GM18520 (cell line): ENCODE measurements around the gene OSBP.
"Not testable (repeated sequence)": the region's sequence is repeated elsewhere in the genome, so short reads cannot be mapped to it uniquely, and the experiment has no call there.

Source experiments
- ATAC-seq: cut with Tn5 transposase; IDR thresholded peaks from one replicate; pipeline ENCODE4 v1.9.1; 2021; ENCODE audit not compliant: unreplicated experiment

OSBP gene

DNA sequence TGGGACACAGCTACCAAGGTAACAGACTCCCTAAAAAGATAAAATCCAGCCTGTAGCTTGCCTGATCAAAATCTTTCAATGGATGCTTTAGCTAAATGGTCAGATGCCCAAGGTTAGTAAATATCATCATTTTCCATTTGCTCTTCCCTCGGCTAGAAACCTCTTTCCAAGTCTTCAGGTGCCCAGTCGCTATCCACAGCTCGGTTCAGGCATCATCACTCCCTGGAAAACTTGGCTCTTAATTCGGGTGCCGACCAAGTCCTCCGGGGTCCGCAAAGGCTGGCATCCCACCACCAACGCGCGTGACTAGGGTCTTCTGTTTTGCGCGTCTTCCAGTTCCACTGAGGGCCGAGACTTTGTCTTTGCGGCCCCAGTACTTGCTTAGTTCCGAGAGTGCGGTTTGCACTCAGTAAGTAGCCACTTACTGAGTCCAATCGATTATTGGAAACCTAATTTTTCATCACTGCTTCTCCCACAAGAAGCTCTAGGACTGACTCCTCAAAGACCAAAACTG, 59.9 kb downstream of the OSBP start:
- ATAC-seq = no peak

DNA sequence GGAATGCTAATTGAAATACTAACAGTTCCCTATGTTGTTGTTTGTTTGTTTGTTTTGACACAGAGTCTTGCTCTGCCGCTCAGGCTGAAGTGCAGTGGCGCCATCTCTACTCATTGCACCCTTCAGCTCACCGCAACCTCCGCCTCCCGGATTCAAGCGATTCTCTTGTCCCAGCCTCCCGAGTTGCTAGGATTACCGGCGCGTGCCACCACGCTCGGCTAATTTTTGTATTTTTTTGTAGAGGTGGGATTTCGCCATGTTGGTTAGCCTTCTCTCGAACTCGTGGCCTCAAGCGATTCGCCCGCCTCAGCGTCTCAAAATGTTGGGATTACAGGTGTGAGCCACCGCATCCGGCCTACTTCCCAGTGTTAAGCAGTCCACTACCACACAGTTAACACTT, 62.3 kb downstream of the OSBP start:
- no peak for ATAC-seq

DNA sequence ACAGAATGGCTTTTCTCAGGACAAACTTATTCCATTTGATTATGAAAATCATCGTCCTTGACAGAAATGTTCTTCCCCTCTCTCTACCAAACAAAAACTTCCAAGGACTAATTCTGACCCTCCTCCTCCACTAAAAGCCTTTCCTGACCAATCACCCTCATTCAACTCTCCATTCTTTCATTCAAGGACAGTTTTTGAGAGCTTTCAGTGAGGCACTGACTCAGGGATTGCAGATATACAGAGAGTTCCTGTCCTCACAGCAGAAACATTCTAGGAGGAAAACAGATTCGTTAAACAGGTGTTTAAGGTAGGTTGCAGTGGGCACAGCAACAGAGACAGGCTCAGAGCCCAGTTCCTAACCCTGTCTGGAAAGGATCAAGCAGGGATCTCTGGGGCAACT, 62.7 kb downstream of the OSBP start:
- no peak for ATAC-seq

DNA sequence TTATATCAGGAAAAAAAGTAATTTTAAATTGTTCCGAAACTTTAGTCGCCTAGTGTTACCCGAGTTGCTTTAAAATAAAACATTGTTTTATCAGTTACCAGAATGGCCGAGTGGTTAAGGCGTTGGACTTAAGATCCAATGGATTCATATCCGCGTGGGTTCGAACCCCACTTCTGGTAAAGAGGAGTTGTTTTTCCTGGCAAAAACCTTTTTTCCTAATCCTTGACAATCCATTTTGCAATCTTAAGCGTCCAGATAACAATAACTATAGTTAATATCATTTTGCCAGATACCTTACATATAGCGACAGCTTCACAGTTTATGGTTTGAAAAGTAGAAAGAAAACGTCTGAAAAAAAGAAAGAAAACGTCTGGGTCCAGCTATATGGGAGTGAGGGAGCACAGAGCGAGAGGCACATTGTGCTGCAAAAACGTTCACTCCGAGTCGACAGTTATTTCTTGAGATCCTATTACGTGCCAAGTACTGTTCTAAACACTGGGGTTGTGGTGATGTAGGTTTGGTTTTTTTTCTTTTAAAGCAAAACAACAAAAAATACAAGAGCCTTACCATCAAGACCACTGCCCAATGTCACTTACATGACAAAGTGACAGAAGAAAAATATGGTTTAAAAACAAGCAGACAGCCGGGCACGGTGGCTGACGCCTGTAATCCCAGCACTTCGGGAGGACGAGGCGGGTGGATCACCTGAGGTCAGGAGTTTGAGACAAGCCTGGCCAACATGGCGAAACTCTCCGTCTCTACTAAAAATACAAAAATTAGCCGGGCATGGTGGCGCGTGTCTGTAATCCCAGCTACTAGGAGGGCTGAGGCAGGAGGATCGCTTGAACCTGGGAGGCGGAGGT, 63.7 kb downstream of the OSBP start:
- ATAC-seq = no peak

DNA sequence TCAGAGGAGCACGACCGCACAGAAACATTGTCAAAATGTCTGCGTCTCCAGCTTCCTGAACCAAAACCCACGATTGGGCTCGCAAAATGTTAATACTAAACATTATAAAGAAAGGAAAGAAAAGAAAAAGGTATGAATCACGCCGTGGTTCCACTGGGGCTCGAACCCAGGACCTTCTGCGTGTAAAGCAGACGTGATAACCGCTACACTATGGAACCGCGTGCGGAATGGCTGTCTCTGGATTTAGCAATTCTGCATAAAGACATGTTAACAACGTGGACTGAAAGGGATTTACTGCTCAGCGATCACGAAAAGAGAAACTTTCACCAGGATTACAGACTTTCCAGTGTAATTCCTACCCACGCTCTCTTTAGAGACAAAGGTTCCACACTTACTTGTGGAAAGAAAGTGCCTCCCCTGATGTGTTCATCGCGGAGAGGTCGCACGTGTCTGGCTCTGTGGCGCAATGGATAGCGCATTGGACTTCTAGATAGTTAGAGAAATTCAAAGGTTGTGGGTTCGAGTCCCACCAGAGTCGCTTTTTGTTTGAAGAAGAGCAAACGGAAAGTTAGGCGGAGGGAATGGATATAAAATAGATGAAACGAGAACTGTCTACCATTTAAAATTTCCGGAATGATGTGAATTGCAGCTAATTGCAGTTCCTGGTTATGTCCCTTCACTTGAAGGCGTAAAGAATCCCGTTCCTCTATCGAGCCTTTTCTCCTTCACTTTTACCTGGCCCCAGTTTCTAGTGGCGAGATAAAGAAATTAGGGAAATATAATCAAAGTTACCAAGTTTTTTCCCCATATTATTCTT, 64.5 kb downstream of the OSBP start:
- peak; percentile 21 for ATAC-seq

DNA sequence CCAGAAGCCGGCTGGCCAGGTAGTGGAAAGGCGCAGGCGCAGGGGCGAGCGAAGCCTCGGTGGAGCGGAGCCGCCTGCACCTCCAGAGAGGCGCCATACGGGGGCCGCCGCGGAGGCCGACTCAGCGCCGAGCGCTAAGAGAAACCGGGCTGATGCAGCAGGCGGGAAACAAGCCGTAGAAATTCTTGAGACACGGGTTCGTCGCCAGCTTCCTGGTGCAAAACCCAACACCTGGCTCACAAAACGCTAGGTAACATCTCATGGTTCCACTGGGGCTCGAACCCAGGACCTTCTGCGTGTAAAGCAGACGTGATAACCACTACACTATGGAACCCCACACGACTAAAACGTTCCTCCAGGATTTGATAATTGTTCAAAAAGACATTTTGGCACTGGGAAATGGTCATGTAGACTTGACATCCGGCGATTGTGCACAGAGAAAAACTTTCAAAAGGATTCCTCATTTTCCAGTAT, 65.2 kb downstream of the OSBP start:
- ATAC-seq = peak; percentile 87

DNA sequence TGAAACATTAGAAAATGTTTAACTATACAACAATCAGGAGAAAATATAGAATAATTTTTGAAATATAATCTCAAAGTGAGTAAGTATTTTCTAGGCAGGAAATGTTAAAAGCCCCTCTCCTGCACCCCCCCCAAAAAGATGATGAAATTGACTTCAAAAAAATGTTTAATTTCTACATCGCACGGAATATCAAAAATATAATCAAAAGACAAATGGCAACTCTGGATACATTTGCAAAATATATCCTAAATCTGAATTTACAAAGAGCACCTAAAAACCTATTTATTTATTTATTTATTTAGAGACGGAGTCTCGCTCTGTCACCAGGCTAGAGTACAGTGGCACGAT, 67.3 kb downstream of the OSBP start:
- ATAC-seq = no peak

DNA sequence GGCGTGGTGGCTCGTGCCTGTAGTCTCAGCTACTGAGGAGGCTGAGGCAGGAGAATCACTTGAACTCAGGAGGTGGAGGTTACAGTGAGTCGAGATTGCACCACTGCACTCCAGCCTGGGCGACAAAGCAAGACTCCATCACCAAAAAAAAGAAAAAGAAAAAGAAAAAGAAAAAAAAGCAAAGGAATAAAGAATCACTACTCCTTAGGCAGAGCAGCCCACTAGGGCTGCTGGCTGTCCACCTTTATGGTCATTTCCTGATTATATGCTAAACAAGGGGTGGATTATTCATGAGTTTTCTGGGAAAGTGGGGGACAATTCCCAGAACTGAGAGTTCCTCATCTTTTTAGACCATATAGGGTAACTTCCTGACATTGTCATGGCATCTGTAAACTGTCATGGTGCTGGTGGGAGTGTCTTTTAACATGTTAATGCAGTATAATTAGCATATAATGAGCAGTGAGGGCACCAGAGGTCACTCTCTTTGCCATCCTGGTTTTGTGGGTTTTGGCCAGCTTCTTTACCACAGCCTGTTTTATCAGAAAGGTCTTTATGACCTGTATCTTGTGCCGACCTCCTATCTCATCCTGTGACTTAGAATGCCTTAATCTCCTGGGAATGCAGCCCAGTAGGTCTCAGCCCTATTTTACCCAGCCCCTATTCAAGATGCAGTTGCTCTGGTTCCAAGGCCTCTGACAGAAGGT, 67.8 kb downstream of the OSBP start:
- not testable (repeated sequence) for ATAC-seq

DNA sequence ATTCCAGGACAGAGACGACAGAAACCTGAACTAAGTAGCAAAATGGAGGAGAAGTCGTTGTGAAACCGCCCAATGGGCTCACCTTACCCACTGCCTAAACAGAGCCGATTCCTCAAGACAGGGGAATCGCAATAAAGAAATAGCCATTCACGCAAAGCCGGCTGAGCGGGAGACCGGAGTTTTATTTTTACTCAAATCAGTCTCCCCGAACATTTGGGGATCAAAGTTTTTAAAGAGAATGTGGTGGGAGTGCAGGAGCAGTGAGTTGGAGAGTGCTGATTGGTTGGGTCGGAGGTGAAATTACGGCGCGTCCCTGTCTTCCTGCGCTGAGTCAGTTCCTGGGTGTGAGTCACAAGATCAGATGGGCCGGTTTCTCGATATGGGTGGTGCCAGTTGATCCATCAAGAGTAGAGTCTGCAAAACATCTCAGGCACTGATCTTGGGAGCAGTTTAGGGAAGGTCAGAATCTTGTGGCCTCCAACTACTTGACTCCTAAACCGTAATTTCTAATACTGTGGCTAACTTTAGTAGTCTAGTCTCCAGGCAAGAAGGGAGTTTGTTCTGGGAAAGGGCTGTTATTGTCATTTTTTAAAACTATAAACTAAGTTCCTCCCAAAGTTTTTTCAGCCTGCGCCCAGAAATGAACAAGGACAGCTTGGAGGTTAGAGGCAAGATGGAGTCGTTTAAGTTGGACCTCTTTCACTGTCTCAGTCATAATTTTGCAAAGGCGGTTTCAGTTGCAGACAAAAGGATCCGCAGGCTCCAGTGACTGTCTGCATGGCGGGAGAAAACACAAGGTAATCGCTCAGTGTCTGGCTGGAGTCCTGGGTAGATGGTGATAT, 70.2 kb downstream of the OSBP start:
- no peak for ATAC-seq

DNA sequence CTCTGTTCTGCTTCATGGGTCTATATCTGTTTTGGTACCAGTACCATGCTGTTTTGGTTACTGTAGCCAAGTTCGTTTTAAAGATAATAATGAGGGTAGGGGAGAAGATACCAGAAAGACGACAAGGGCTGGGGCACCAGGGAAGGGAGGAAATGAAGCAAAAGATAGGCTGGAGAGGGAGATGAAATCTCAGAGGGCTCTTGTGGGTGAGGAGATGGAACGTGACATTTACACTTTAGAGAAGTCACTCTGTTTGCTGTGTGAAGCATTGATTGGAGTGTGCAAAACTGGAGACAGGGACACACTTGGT, 70.8 kb downstream of the OSBP start:
- ATAC-seq = no peak

DNA sequence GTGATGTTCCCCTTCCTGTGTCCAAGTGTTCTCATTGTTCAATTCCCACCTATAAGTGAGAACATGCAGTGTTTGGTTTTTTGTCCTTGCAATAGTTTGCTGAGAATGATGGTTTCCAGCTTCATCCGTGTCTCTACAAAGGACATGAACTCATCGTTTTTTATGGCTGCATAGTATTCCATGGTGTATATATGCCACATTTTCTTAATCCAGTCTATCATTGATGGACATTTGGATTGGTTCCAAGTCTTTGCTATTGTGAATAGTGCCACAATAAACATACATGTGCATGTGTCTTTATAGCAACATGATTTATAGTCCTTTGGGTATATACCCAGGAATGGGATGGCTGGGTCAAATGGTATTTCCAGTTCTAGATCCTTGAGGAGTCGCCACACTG, 71.9 kb downstream of the OSBP start:
- not testable (repeated sequence) for ATAC-seq

DNA sequence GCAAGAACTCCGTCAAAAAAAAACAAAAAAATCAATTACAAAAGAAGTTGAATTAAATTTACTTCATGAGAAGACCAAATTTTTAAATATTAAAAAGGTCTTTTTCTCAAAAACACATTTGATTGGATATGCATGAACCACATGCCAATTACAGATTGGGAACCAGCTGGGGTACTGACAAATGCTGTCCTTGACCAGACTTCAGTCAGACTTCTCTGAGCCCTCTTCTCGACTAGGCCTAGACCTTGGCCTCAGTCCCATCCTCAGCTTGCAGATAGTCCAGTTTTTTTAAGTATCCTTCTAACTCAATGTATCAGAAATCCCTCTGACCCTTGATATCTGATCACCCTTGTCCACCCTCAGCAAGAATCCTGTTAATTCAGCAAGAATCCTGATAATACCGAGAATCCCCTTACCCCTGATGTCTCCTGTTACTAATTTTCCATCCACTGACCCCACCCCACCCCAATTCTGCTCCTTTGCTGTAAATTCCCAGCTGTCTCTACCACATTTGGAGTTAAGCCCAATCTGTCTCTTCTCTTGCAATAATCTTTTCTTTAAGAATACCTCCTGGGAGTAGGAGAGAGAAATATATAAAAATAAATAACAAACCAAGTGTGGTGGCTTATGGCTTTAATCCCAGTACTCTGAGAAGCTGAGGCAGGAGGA, 73.3 kb downstream of the OSBP start:
- no peak for ATAC-seq

DNA sequence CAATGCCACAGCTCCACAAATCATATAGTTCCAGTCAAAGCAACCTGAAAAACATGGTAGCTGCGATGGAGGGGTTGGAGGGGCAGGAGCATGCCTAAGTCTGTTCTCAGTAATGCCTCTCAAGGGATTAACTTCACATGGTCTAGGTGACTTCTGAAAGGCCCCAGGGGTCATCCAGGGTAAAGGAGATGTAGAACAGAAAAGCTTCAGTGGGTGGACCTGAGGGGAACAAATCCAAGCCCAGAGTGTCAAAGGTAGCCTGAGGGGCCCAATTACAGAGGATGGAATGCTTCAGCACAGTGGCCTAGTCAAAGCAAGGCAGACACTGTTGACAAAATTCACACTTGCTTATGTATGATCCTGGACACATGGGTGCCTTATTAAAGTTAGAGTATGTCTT, 80.9 kb downstream of the OSBP start:
- ATAC-seq = no peak

DNA sequence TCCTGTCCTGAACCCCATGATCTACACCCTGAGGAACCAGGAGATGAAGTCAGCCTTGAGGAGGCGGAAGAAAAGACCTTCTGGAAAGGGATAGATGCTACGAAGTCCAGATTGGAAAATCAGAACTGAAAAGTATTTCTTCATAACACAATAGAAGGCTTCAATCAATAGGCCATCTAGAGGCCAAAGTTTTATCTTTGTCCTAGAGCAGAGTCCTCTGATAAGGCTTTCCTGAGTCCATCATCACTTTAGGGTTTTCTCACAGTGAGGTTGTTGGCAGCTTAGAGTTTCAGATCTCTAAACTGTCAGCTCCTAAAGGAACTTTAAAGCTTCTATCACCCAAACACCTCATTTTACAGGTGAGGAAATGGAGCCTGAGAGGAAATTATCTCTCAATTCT, 83.0 kb downstream of the OSBP start:
- ATAC-seq = no peak

DNA sequence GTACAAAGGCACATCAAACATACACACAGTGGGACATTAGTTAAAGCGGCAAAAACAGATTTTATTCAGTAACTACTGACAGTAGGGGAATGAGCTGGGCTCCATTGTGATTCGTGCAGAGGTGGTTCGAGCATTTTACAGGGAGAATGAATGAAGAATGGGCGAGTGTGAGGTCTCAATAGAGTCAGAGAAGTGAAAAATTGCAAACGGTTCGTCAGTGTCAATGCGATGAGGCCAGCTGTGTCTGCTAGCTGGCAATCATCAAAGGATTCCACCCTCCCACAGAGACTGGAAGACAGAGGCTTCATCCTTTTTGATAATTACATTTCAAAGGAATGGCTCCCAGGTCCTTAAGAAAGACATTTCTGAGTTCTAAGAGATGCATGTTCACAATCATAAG, 86.9 kb downstream of the OSBP start:
- no peak for ATAC-seq
